NB4 (cell line): Measurements from ENCODE around the gene NPHP4.

Source experiments
- CTCF ChIP-seq: IDR thresholded peaks from one replicate; pipeline ENCODE4 v1.5.1; 2012; ENCODE audit warnings: low read depth, low read length
- TF ChIP-seq, protein P1 (sequence below): IDR thresholded peaks from 2 replicates; pipeline ENCODE4 v1.6.1; 2011; ENCODE audit warnings: low read depth, low read length

DNA sequence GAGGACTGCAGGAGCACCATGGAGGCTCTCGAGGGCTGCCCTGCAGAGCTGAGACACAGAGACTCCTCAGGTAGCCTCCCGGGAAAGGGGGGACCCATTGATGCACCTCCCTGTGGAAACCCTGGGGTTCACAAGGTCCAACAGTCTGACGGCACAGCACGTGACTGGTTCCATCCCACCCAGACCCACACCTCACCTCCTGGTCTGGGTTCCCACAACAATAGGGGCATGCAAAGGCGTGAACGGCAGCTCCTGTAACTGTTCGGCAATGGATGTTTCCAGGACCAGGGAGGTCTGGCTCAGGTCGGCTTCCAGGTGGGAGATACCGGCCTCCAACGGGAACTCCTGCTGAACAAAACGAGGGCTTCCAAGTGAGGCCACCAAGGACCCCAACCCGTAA, 86.8 kb downstream of the NPHP4 start:
- no peak for TF ChIP-seq CTCF
- TF ChIP-seq, protein P1, sequence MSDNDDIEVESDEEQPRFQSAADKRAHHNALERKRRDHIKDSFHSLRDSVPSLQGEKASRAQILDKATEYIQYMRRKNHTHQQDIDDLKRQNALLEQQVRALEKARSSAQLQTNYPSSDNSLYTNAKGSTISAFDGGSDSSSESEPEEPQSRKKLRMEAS, result no peak
